Neural cell (in vitro differentiated cells): Measurements from ENCODE around the gene PABPN1L. TPM values are rescaled to one million over a fixed set of nuclear protein-coding genes. Genes with fewer than 3 reads are reported as not detected.

Experiments used
- H2AFZ ChIP-seq: fragments of 200-600, 300-800 bp; sonication (generic), shearing (Covaris generic); 2 replicates; pipeline ENCODE4 v1.6.0; 2014; ENCODE audit warnings: low read depth, mild to moderate bottlenecking, antibody characterized with exemption, low read length, moderate library complexity
- H3F3A ChIP-seq: fragments of 200-600 bp; shearing (Covaris generic); 2 replicates; pipeline ENCODE4 v1.6.1; 2016; ENCODE audit warnings: mild to moderate bottlenecking, moderate library complexity, mixed read lengths, antibody characterized with exemption, low read length; ENCODE audit not compliant: insufficient read depth, poor library complexity, severe bottlenecking
- H3K27ac ChIP-seq: fragments of 200-600, 300-800 bp; sonication (generic), shearing (Covaris generic); 2 replicates; pipeline ENCODE4 v1.5.1; 2014; ENCODE audit warnings: mild to moderate bottlenecking, low read length, moderate library complexity
- H3K27me3 ChIP-seq: fragments of 300-800, 200-600 bp; sonication (generic), shearing (Covaris generic); 2 replicates; pipeline ENCODE4 v1.6.0; 2014; ENCODE audit warnings: mild to moderate bottlenecking, low read depth, low read length, moderate library complexity; ENCODE audit not compliant: insufficient read depth
- H3K36me3 ChIP-seq: fragments of 300-800, 200-600 bp; sonication (generic), shearing (Covaris generic); 2 replicates; pipeline ENCODE4 v1.5.1; 2014; ENCODE audit warnings: mild to moderate bottlenecking, antibody characterized with exemption, low read length, moderate library complexity; ENCODE audit not compliant: insufficient read depth
- H3K4me2 ChIP-seq: fragments of 300-800, 200-600 bp; sonication (generic), shearing (Covaris generic); 2 replicates; pipeline ENCODE4 v1.6.0; 2014; ENCODE audit warnings: mild to moderate bottlenecking, low read length
- H3K4me3 ChIP-seq: fragments of 300-800, 200-600 bp; sonication (generic), shearing (Covaris generic); 2 replicates; pipeline ENCODE4 v1.5.1; 2014; ENCODE audit warnings: mild to moderate bottlenecking, low read length, moderate library complexity
- H3K79me2 ChIP-seq: fragments of 200-600 bp; shearing (Covaris generic); replicated peaks from 2 replicates; pipeline ENCODE4 v1.6.0; 2014; ENCODE audit warnings: mild to moderate bottlenecking, low read length, moderate library complexity; ENCODE audit not compliant: insufficient read depth
- H3K9ac ChIP-seq: fragments of 300-800, 200-600 bp; sonication (generic), shearing (Covaris generic); 2 replicates; pipeline ENCODE4 v1.6.1; 2016; ENCODE audit warnings: mild to moderate bottlenecking, low read length, mixed read lengths
- H3K9me2 ChIP-seq: fragments of 200-600 bp; shearing (Covaris generic); 2 replicates; pipeline ENCODE4 v1.6.1; 2016; ENCODE audit warnings: mild to moderate bottlenecking, low read length, mixed read lengths; ENCODE audit not compliant: insufficient read depth
- H3K9me3 ChIP-seq: fragments of 200-600, 300-800 bp; sonication (generic), shearing (Covaris generic); 2 replicates; pipeline ENCODE4 v1.6.1; 2016; ENCODE audit warnings: mild to moderate bottlenecking, mixed run types, low read length, moderate library complexity, mixed read lengths
- H4K20me1 ChIP-seq: fragments of 200-600 bp; shearing (Covaris generic); 2 replicates; pipeline ENCODE4 v1.6.1; 2016; ENCODE audit warnings: mild to moderate bottlenecking, mixed run types; ENCODE audit not compliant: insufficient read depth
- EP300 ChIP-seq: fragments of 450-650 bp; conservative IDR thresholded peaks from 2 replicates; pipeline ENCODE4 v1.6.1; 2014; ENCODE audit warnings: antibody characterized with exemption, mild to moderate bottlenecking, moderate library complexity; ENCODE audit not compliant: poor library complexity, severe bottlenecking
- EZH2 ChIP-seq: fragments of 200-600, 300-800 bp; shearing (Covaris generic), sonication (generic); IDR thresholded peaks from 2 replicates; pipeline ENCODE4 v1.6.1; 2014; ENCODE audit warnings: antibody characterized with exemption, low read length, borderline replicate concordance, mild to moderate bottlenecking; ENCODE audit not compliant: insufficient read depth, poor library complexity, severe bottlenecking
- MXI1 ChIP-seq: fragments of 450-650 bp; conservative IDR thresholded peaks from 2 replicates; pipeline ENCODE4 v1.6.1; 2014; ENCODE audit warnings: antibody characterized with exemption, mild to moderate bottlenecking; ENCODE audit not compliant: poor library complexity, severe bottlenecking
- POLR2AphosphoS5 ChIP-seq: IDR thresholded peaks from 2 replicates; pipeline ENCODE4 v1.6.1; 2012
- RAD21 ChIP-seq: fragments of 450-650 bp; conservative IDR thresholded peaks from 2 replicates; pipeline ENCODE4 v1.6.1; 2014; ENCODE audit warnings: antibody characterized with exemption, mild to moderate bottlenecking, moderate library complexity
- SMC3 ChIP-seq: fragments of 450-650 bp; conservative IDR thresholded peaks from 2 replicates; pipeline ENCODE4 v1.6.1; 2014; ENCODE audit warnings: antibody characterized with exemption, mild to moderate bottlenecking, moderate library complexity; ENCODE audit not compliant: poor library complexity
- TAF1 ChIP-seq: IDR thresholded peaks from 2 replicates; pipeline ENCODE4 v1.6.1; 2012; ENCODE audit warnings: low read depth
- polyA plus RNA-seq: library from polyadenylated mRNA; depleted of rRNA; stranded (reverse); fragments of >200 nt; gene quantifications from 2 replicates; pipeline ENCODE4 v1.2.3, GENCODE V29; 2014
- TF ChIP-seq, protein P1 (sequence below): fragments of 450-650 bp; IDR thresholded peaks from 2 replicates; pipeline ENCODE4 v1.5.1; 2014; ENCODE audit warnings: antibody characterized with exemption, mild to moderate bottlenecking, moderate library complexity; ENCODE audit not compliant: poor library complexity, severe bottlenecking
- TF ChIP-seq, protein P2 (sequence below): IDR thresholded peaks from 2 replicates; pipeline ENCODE4 v1.6.1; 2012; ENCODE audit warnings: borderline replicate concordance

PABPN1L gene
- polyA plus RNA-seq, 1 donor from 2014 or later: 0.20 TPM

DNA sequence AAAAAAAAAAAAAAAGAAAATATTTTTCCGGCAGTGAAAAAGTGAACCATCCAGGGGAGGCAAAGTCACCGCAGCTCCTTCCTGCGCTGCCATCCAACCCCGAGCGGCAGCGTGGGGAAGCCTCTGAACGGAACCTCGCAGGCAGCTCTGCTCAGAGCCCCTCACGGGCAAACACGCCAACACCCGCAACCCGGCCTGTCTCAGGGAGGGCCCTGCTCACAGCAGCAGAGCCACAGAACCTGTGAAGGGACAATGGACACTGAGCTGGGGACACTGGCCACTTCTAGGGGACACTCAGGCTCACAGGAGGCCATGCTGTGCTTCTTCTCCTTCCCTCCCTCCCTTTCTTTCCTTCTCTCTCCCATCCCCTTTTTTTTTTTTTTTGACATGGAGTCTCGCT, 33.4 kb downstream of the PABPN1L start:
- TF ChIP-seq EP300 (no peak), EZH2 (no peak), SMC3 (no peak), MXI1 (no peak), RAD21 (no peak), POLR2AphosphoS5 (no peak)
- TF ChIP-seq, protein P1, sequence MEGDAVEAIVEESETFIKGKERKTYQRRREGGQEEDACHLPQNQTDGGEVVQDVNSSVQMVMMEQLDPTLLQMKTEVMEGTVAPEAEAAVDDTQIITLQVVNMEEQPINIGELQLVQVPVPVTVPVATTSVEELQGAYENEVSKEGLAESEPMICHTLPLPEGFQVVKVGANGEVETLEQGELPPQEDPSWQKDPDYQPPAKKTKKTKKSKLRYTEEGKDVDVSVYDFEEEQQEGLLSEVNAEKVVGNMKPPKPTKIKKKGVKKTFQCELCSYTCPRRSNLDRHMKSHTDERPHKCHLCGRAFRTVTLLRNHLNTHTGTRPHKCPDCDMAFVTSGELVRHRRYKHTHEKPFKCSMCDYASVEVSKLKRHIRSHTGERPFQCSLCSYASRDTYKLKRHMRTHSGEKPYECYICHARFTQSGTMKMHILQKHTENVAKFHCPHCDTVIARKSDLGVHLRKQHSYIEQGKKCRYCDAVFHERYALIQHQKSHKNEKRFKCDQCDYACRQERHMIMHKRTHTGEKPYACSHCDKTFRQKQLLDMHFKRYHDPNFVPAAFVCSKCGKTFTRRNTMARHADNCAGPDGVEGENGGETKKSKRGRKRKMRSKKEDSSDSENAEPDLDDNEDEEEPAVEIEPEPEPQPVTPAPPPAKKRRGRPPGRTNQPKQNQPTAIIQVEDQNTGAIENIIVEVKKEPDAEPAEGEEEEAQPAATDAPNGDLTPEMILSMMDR: no peak
- TF ChIP-seq, protein P2, sequence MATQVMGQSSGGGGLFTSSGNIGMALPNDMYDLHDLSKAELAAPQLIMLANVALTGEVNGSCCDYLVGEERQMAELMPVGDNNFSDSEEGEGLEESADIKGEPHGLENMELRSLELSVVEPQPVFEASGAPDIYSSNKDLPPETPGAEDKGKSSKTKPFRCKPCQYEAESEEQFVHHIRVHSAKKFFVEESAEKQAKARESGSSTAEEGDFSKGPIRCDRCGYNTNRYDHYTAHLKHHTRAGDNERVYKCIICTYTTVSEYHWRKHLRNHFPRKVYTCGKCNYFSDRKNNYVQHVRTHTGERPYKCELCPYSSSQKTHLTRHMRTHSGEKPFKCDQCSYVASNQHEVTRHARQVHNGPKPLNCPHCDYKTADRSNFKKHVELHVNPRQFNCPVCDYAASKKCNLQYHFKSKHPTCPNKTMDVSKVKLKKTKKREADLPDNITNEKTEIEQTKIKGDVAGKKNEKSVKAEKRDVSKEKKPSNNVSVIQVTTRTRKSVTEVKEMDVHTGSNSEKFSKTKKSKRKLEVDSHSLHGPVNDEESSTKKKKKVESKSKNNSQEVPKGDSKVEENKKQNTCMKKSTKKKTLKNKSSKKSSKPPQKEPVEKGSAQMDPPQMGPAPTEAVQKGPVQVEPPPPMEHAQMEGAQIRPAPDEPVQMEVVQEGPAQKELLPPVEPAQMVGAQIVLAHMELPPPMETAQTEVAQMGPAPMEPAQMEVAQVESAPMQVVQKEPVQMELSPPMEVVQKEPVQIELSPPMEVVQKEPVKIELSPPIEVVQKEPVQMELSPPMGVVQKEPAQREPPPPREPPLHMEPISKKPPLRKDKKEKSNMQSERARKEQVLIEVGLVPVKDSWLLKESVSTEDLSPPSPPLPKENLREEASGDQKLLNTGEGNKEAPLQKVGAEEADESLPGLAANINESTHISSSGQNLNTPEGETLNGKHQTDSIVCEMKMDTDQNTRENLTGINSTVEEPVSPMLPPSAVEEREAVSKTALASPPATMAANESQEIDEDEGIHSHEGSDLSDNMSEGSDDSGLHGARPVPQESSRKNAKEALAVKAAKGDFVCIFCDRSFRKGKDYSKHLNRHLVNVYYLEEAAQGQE: no peak
- H3K4me3 ChIP-seq: no peak overlapping the region
- H3K27me3 ChIP-seq: no peaks in the 10 kb centered on the region

DNA sequence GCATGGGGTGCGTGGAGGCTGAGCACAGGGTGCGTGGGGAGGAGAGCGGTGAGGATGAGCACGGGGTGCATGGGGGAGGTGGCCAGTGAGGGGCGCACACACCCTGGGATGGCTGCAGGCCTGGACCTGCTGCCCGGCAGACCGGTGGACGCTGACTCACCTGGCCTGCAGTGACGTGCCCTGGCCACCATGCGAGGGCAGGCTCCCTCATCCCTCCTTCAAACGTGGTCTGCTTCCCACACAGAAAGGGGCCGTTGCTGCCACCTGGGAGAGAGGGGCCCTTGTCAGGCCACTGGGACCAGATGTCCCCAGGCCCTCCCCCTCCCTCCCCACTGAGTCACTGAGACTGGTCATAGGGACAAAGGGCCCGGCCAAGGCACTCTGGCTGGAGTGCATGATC, 34.6 kb downstream of the PABPN1L start:
- H4K20me1 ChIP-seq: no peaks in the 10 kb centered on the region
- no peaks in the 10 kb centered on the region for H3K27me3 ChIP-seq
- H3K9ac ChIP-seq: no peak overlapping the region

More for the DNA sequence above, 33.4 kb downstream of the PABPN1L start:
- no peak overlapping the region for H3K9ac ChIP-seq
- no peak overlapping the region for H2AFZ ChIP-seq
- H3K27ac ChIP-seq: no peak overlapping the region
- no peak overlapping the region for H3K4me2 ChIP-seq
- H3K9me2 ChIP-seq: no peaks in the 10 kb centered on the region
- no peaks in the 10 kb centered on the region for H3F3A ChIP-seq
- H3K79me2 ChIP-seq: no peaks in the 10 kb centered on the region
- no peaks in the 10 kb centered on the region for H4K20me1 ChIP-seq
- no peaks in the 10 kb centered on the region for H3K36me3 ChIP-seq
- H3K9me3 ChIP-seq: no peaks in the 10 kb centered on the region

More for the DNA sequence above, 34.6 kb downstream of the PABPN1L start:
- TF ChIP-seq EZH2: no peak
- TF ChIP-seq SMC3: no peak
- no peak for TF ChIP-seq TAF1
- TF ChIP-seq EP300: no peak
- TF ChIP-seq, protein P1: no peak
- TF ChIP-seq RAD21: no peak
- no peak for TF ChIP-seq MXI1
- TF ChIP-seq POLR2AphosphoS5: no peak
- TF ChIP-seq, protein P2: no peak
- Histone ChIP-seq H3K9me3 (no peaks in the 10 kb centered on the region), H3K27ac (no peak overlapping the region), H3K36me3 (no peaks in the 10 kb centered on the region), H3K79me2 (no peaks in the 10 kb centered on the region), H3K9me2 (no peaks in the 10 kb centered on the region), H3F3A (no peaks in the 10 kb centered on the region), H3K4me3 (no peak overlapping the region), H2AFZ (no peak overlapping the region), H3K4me2 (no peak overlapping the region)
